ENCODE data around the gene PAXX.

PAXX gene

GRCh38 chr9:136953771-136954269, 38.4 kb upstream of the PAXX start:
- DNase-seq: no peak

GRCh38 chr9:136954270-136955083, 37.7 kb upstream of the PAXX start:
- no peak for DNase-seq

GRCh38 chr9:136955202-136955942, 36.9 kb upstream of the PAXX start:
- DNase-seq: no peak

- DNase-seq: no peak
These were observed 36.3 kb upstream of the PAXX start for GRCh38 chr9:136955943-136956335.

GRCh38 chr9:136956604-136957003, 35.6 kb upstream of the PAXX start:
- DNase-seq: no peak

- DNase-seq: no peak
These were observed 34.8 kb upstream of the PAXX start for GRCh38 chr9:136957461-136957860.

- no peak for DNase-seq
These were observed 34.3 kb upstream of the PAXX start for GRCh38 chr9:136957901-136958300.

GRCh38 chr9:136958473-136958872, 33.7 kb upstream of the PAXX start:
- DNase-seq: no peak

GRCh38 chr9:136958898-136959850, 33.0 kb upstream of the PAXX start:
- no peak for DNase-seq

- DNase-seq: no peak
These were observed 31.8 kb upstream of the PAXX start for GRCh38 chr9:136960212-136960937.

GRCh38 chr9:136960938-136961275, 31.3 kb upstream of the PAXX start:
- no peak for DNase-seq

GRCh38 chr9:136961279-136962065, 30.8 kb upstream of the PAXX start:
- no peak for DNase-seq

- DNase-seq: no peak
These were observed 30.1 kb upstream of the PAXX start for GRCh38 chr9:136962163-136962562.

- no peak for DNase-seq
These were observed 29.4 kb upstream of the PAXX start for GRCh38 chr9:136962701-136963248.

- no peak for DNase-seq
These were observed 28.9 kb upstream of the PAXX start for GRCh38 chr9:136963341-136963740.

GRCh38 chr9:136963751-136964150, 28.5 kb upstream of the PAXX start:
- no peak for DNase-seq

GRCh38 chr9:136964171-136964689, 28.0 kb upstream of the PAXX start:
- DNase-seq: no peak

GRCh38 chr9:136964833-136965422, 27.3 kb upstream of the PAXX start:
- no peak for DNase-seq

GRCh38 chr9:136965771-136966484, 26.3 kb upstream of the PAXX start:
- peak in 1 of 2 experiments; percentile 17 for DNase-seq
